Measurements from ENCODE around the gene IL17F. TPM values are rescaled to one million over a fixed set of nuclear protein-coding genes. Genes with fewer than 3 reads are reported as not detected.
A peak's percentile ranks its signal among the peaks of the same experiment; 100 is the strongest.

The IL17F gene
- total RNA-seq, result not detected in 2 replicates

- DNase-seq (ENCODE audit: extremely low read depth, low read depth, low spot score), result no peak
These were observed at the start of gene IL17F for GRCh38 chr6:52244400-52244799. Gene IL17F, minus strand, starts transcription at chr6:52244500. Its CDS starts 71 bp downstream, at chr6:52244429.

GRCh38 chr6:52293067-52293466 lies 48.8 kb upstream of the IL17F start:
- DNase-seq (ENCODE audit: extremely low read depth, low read depth, low spot score), result no peak

- DNase-seq (ENCODE audit: extremely low read depth, low read depth, low spot score), result no peak
These were observed 44.5 kb upstream of the IL17F start for GRCh38 chr6:52288841-52289240.

- no peak for DNase-seq (ENCODE audit: extremely low read depth, low read depth, low spot score)
These were observed 43.9 kb upstream of the IL17F start for GRCh38 chr6:52288216-52288615.

- no peak for DNase-seq (ENCODE audit: extremely low read depth, low read depth, low spot score)
These were observed 42.6 kb upstream of the IL17F start for GRCh38 chr6:52286798-52287432.

- no peak for DNase-seq (ENCODE audit: extremely low read depth, low read depth, low spot score)
These were observed 41.1 kb upstream of the IL17F start for GRCh38 chr6:52285177-52286068.

GRCh38 chr6:52284460-52285176 lies 40.3 kb upstream of the IL17F start, which contains the start of gene MCM3:
Gene MCM3, minus strand, starts transcription at chr6:52284742. Its CDS starts 68 bp downstream, at chr6:52284674.
- peak; percentile 98 for DNase-seq (ENCODE audit: extremely low read depth, low read depth, low spot score)

- no peak for DNase-seq (ENCODE audit: extremely low read depth, low read depth, low spot score)
These were observed 39.8 kb upstream of the IL17F start for GRCh38 chr6:52284131-52284459.

- DNase-seq (ENCODE audit: extremely low read depth, low read depth, low spot score), result no peak
These were observed 38.8 kb upstream of the IL17F start for GRCh38 chr6:52283111-52283510.

GRCh38 chr6:52276130-52276529 lies 31.8 kb upstream of the IL17F start:
- no peak for DNase-seq (ENCODE audit: extremely low read depth, low read depth, low spot score)

- DNase-seq (ENCODE audit: extremely low read depth, low read depth, low spot score), result peak; percentile 66
These were observed 27.7 kb upstream of the IL17F start for GRCh38 chr6:52271852-52272460.

GRCh38 chr6:52263709-52264540 lies 19.6 kb upstream of the IL17F start:
- DNase-seq (ENCODE audit: extremely low read depth, low read depth, low spot score), result no peak

- DNase-seq (ENCODE audit: extremely low read depth, low read depth, low spot score), result no peak
These were observed 18.5 kb upstream of the IL17F start for GRCh38 chr6:52262620-52263344.

GRCh38 chr6:52261229-52261628 lies 16.9 kb upstream of the IL17F start:
- no peak for DNase-seq (ENCODE audit: extremely low read depth, low read depth, low spot score)

- DNase-seq (ENCODE audit: extremely low read depth, low read depth, low spot score), result no peak
These were observed 16.3 kb upstream of the IL17F start for GRCh38 chr6:52260634-52261033.

GRCh38 chr6:52255434-52255833 lies 11.1 kb upstream of the IL17F start:
- DNase-seq (ENCODE audit: extremely low read depth, low read depth, low spot score), result no peak

GRCh38 chr6:52254731-52255378 lies 10.6 kb upstream of the IL17F start:
- DNase-seq (ENCODE audit: extremely low read depth, low read depth, low spot score), result no peak

GRCh38 chr6:52253494-52253893 lies 9.2 kb upstream of the IL17F start:
- DNase-seq (ENCODE audit: extremely low read depth, low read depth, low spot score), result no peak

GRCh38 chr6:52251113-52251512 lies 6.8 kb upstream of the IL17F start:
- no peak for DNase-seq (ENCODE audit: extremely low read depth, low read depth, low spot score)
